Neural cell (in vitro differentiated cells): ENCODE data around the gene FHOD3. TPM values are rescaled to one million over a fixed set of nuclear protein-coding genes. Genes with fewer than 3 reads are reported as not detected.

ENCODE experiments used
- H2AFZ ChIP-seq: fragments of 200-600, 300-800 bp; sonication (generic), shearing (Covaris generic); 2 replicates; pipeline ENCODE4 v1.6.0; 2014; ENCODE audit warnings: low read depth, mild to moderate bottlenecking, antibody characterized with exemption, low read length, moderate library complexity
- H3F3A ChIP-seq: fragments of 200-600 bp; shearing (Covaris generic); 2 replicates; pipeline ENCODE4 v1.6.1; 2016; ENCODE audit warnings: mild to moderate bottlenecking, moderate library complexity, mixed read lengths, antibody characterized with exemption, low read length; ENCODE audit not compliant: insufficient read depth, poor library complexity, severe bottlenecking
- H3K27ac ChIP-seq: fragments of 200-600, 300-800 bp; sonication (generic), shearing (Covaris generic); 2 replicates; pipeline ENCODE4 v1.5.1; 2014; ENCODE audit warnings: mild to moderate bottlenecking, low read length, moderate library complexity
- H3K27me3 ChIP-seq: fragments of 300-800, 200-600 bp; sonication (generic), shearing (Covaris generic); 2 replicates; pipeline ENCODE4 v1.6.0; 2014; ENCODE audit warnings: mild to moderate bottlenecking, low read depth, low read length, moderate library complexity; ENCODE audit not compliant: insufficient read depth
- H3K36me3 ChIP-seq: fragments of 300-800, 200-600 bp; sonication (generic), shearing (Covaris generic); 2 replicates; pipeline ENCODE4 v1.5.1; 2014; ENCODE audit warnings: mild to moderate bottlenecking, antibody characterized with exemption, low read length, moderate library complexity; ENCODE audit not compliant: insufficient read depth
- H3K4me2 ChIP-seq: fragments of 300-800, 200-600 bp; sonication (generic), shearing (Covaris generic); 2 replicates; pipeline ENCODE4 v1.6.0; 2014; ENCODE audit warnings: mild to moderate bottlenecking, low read length
- H3K4me3 ChIP-seq: fragments of 300-800, 200-600 bp; sonication (generic), shearing (Covaris generic); 2 replicates; pipeline ENCODE4 v1.5.1; 2014; ENCODE audit warnings: mild to moderate bottlenecking, low read length, moderate library complexity
- H3K79me2 ChIP-seq: fragments of 200-600 bp; shearing (Covaris generic); replicated peaks from 2 replicates; pipeline ENCODE4 v1.6.0; 2014; ENCODE audit warnings: mild to moderate bottlenecking, low read length, moderate library complexity; ENCODE audit not compliant: insufficient read depth
- H3K9ac ChIP-seq: fragments of 300-800, 200-600 bp; sonication (generic), shearing (Covaris generic); 2 replicates; pipeline ENCODE4 v1.6.1; 2016; ENCODE audit warnings: mild to moderate bottlenecking, low read length, mixed read lengths
- H3K9me2 ChIP-seq: fragments of 200-600 bp; shearing (Covaris generic); 2 replicates; pipeline ENCODE4 v1.6.1; 2016; ENCODE audit warnings: mild to moderate bottlenecking, low read length, mixed read lengths; ENCODE audit not compliant: insufficient read depth
- H3K9me3 ChIP-seq: fragments of 200-600, 300-800 bp; sonication (generic), shearing (Covaris generic); 2 replicates; pipeline ENCODE4 v1.6.1; 2016; ENCODE audit warnings: mild to moderate bottlenecking, mixed run types, low read length, moderate library complexity, mixed read lengths
- H4K20me1 ChIP-seq: fragments of 200-600 bp; shearing (Covaris generic); 2 replicates; pipeline ENCODE4 v1.6.1; 2016; ENCODE audit warnings: mild to moderate bottlenecking, mixed run types; ENCODE audit not compliant: insufficient read depth
- CTCF ChIP-seq: fragments of 450-650 bp; IDR thresholded peaks from 2 replicates; pipeline ENCODE4 v1.5.1; 2014; ENCODE audit warnings: antibody characterized with exemption, mild to moderate bottlenecking, moderate library complexity; ENCODE audit not compliant: poor library complexity, severe bottlenecking
- EP300 ChIP-seq: fragments of 450-650 bp; conservative IDR thresholded peaks from 2 replicates; pipeline ENCODE4 v1.6.1; 2014; ENCODE audit warnings: antibody characterized with exemption, mild to moderate bottlenecking, moderate library complexity; ENCODE audit not compliant: poor library complexity, severe bottlenecking
- EZH2 ChIP-seq: fragments of 200-600, 300-800 bp; shearing (Covaris generic), sonication (generic); IDR thresholded peaks from 2 replicates; pipeline ENCODE4 v1.6.1; 2014; ENCODE audit warnings: antibody characterized with exemption, low read length, borderline replicate concordance, mild to moderate bottlenecking; ENCODE audit not compliant: insufficient read depth, poor library complexity, severe bottlenecking
- MXI1 ChIP-seq: fragments of 450-650 bp; conservative IDR thresholded peaks from 2 replicates; pipeline ENCODE4 v1.6.1; 2014; ENCODE audit warnings: antibody characterized with exemption, mild to moderate bottlenecking; ENCODE audit not compliant: poor library complexity, severe bottlenecking
- POLR2AphosphoS5 ChIP-seq: IDR thresholded peaks from 2 replicates; pipeline ENCODE4 v1.6.1; 2012
- RAD21 ChIP-seq: fragments of 450-650 bp; conservative IDR thresholded peaks from 2 replicates; pipeline ENCODE4 v1.6.1; 2014; ENCODE audit warnings: antibody characterized with exemption, mild to moderate bottlenecking, moderate library complexity
- REST ChIP-seq: IDR thresholded peaks from 2 replicates; pipeline ENCODE4 v1.6.1; 2012; ENCODE audit warnings: borderline replicate concordance
- SMC3 ChIP-seq: fragments of 450-650 bp; conservative IDR thresholded peaks from 2 replicates; pipeline ENCODE4 v1.6.1; 2014; ENCODE audit warnings: antibody characterized with exemption, mild to moderate bottlenecking, moderate library complexity; ENCODE audit not compliant: poor library complexity
- TAF1 ChIP-seq: IDR thresholded peaks from 2 replicates; pipeline ENCODE4 v1.6.1; 2012; ENCODE audit warnings: low read depth
- polyA plus RNA-seq: library from polyadenylated mRNA; depleted of rRNA; stranded (reverse); fragments of >200 nt; gene quantifications from 2 replicates; pipeline ENCODE4 v1.2.3, GENCODE V29; 2014

Gene FHOD3
- polyA plus RNA-seq, 1 donor from 2014 or later = 19.4 TPM

- no peaks in the 10 kb centered on the region for H3K9me2 ChIP-seq
- no peak overlapping the region for H2AFZ ChIP-seq
- H3F3A ChIP-seq = no peaks in the 10 kb centered on the region
- H3K4me3 ChIP-seq = no peak overlapping the region
- no peaks in the 10 kb centered on the region for H3K79me2 ChIP-seq
- no peak overlapping the region for H3K9ac ChIP-seq
- H3K9me3 ChIP-seq = no peaks in the 10 kb centered on the region
- H4K20me1 ChIP-seq = no peaks in the 10 kb centered on the region
- H3K27ac ChIP-seq = no peak overlapping the region
- H3K4me2 ChIP-seq = no peak overlapping the region
- no peaks in the 10 kb centered on the region for H3K36me3 ChIP-seq
- H3K27me3 ChIP-seq = no peaks in the 10 kb centered on the region
- no peak for TF ChIP-seq SMC3
- TF ChIP-seq REST = no peak
- TF ChIP-seq EZH2 = no peak
- TF ChIP-seq EP300 = no peak
- no peak for TF ChIP-seq MXI1
- TF ChIP-seq POLR2AphosphoS5 = no peak
- TF ChIP-seq CTCF = no peak
- TF ChIP-seq TAF1 = no peak
- TF ChIP-seq RAD21 = no peak
Observed at GRCh38 chr18:36458306-36458705, 160.8 kb downstream of the FHOD3 start.

- no peaks in the 10 kb centered on the region for H4K20me1 ChIP-seq
- H3K9ac ChIP-seq = no peak overlapping the region
- no peak overlapping the region for H3K27ac ChIP-seq
- H3K4me2 ChIP-seq = no peak overlapping the region
- peaks cover 3% of the 10 kb centered on the region for H3K79me2 ChIP-seq
- no peaks in the 10 kb centered on the region for H3K27me3 ChIP-seq
- no peaks in the 10 kb centered on the region for H3K36me3 ChIP-seq
- H3F3A ChIP-seq = no peaks in the 10 kb centered on the region
- no peak overlapping the region for H3K4me3 ChIP-seq
- H3K9me2 ChIP-seq = no peaks in the 10 kb centered on the region
- H2AFZ ChIP-seq = no peak overlapping the region
- no peaks in the 10 kb centered on the region for H3K9me3 ChIP-seq
- TF ChIP-seq SMC3 (no peak), EZH2 (no peak), RAD21 (no peak), EP300 (no peak), REST (no peak), MXI1 (no peak), TAF1 (no peak), POLR2AphosphoS5 (no peak), CTCF (no peak)
Observed at GRCh38 chr18:36459203-36459602, 161.7 kb downstream of the FHOD3 start.
